ENCODE measurements around the gene UCK2. TPM values are rescaled to one million over a fixed set of nuclear protein-coding genes. Genes with fewer than 3 reads are reported as not detected.
"Not testable (repeated sequence)": the region's sequence is repeated elsewhere in the genome, so short reads cannot be mapped to it uniquely, and the experiment has no call there.

UCK2 gene
- 62.3 and 68.4 TPM in 2 replicates for total RNA-seq
- 74.7 and 84.7 TPM in 2 replicates for polyA plus RNA-seq
- 82.8 and 96.1 TPM in 2 replicates for polyA plus RNA-seq (2011; cell fraction: cytosol; rRNA removed)
- 63.9 and 73.7 TPM in 2 replicates for polyA plus RNA-seq (2011; cell fraction: nucleus; rRNA removed)
- 55.9 and 60.3 TPM in 2 replicates for polyA plus RNA-seq (2012)
- polyA minus RNA-seq, result 80.5 and 96.6 TPM in 2 replicates
- 100.0 TPM for polyA minus RNA-seq (2011; cell fraction: cytosol; rRNA and poly(A)+ RNA removed)
- polyA minus RNA-seq (2011; cell fraction: nucleus; rRNA and poly(A)+ RNA removed), result 40.4 and 53.0 TPM in 2 replicates
- Bru-seq, nascent RNA, result percentile 90 among the genes with signal in this experiment
- BruChase-seq, experiment 1, labeled RNA remaining after a 6-hour chase, result percentile 80 among the genes with signal in this experiment
- percentile 77 among the genes with signal in this experiment for BruChase-seq, experiment 2, labeled RNA remaining after a 2-hour chase
- long read RNA-seq, full-length matches to known transcripts, result 143 of 198 reads
- long read RNA-seq, partial matches to known transcripts, result 28 of 198 reads
- long read RNA-seq, other reads (novel, unspliced or antisense), result 27 of 198 reads

- Histone ChIP-seq H2AFZ (ENCODE audit: low read depth, low read length) (peak within 1 kb of the TSS; percentile 87), H3K27ac (ENCODE audit: insufficient read depth, low read depth, low read length) (peak within 1 kb of the TSS; percentile 95), H3K9me1 (replicated peaks; ENCODE audit: control insufficient read depth, extremely low read depth, insufficient read depth, low read length) (no peaks in the 10 kb centered on the region), H3K27me3 (ENCODE audit: control insufficient read depth in 2 of 2, insufficient read depth in 2 of 2, low read length in 2 of 2) (no peaks in the 10 kb centered on the region), H3K4me3 (replicated peaks in 1 of 3; ENCODE audit: insufficient read depth in 1 of 3, low read depth in 1 of 3, low read length in 3 of 3) (peak within 1 kb of the TSS; percentile 77 to 93 (median 86)), H3K9me3 (replicated peaks; ENCODE audit: control insufficient read depth, insufficient read depth, low read length) (no peaks in the 10 kb centered on the region), H3K9ac (replicated peaks; ENCODE audit: extremely low read depth, insufficient read depth, low read length) (peak within 1 kb of the TSS; percentile 97), H3K36me3 (ENCODE audit: control insufficient read depth in 2 of 2, extremely low read depth in 1 of 2, insufficient read depth in 2 of 2, low read length in 2 of 2) (no peaks in the 10 kb centered on the region), H3K79me2 (ENCODE audit: control insufficient read depth, insufficient read depth, low read length) (peaks cover 46% of the 10 kb centered on the region), H3K4me1 (ENCODE audit: control insufficient read depth, extremely low read depth, insufficient read depth, low read length) (peaks cover 13% of the 10 kb centered on the region), H4K20me1 (replicated peaks; ENCODE audit: control insufficient read depth, extremely low read depth, insufficient read depth, low read length) (no peaks in the 10 kb centered on the region), H3K4me2 (ENCODE audit: insufficient read depth, low read length) (peak within 1 kb of the TSS; percentile 97)
- ChIA-PET CTCF (interaction anchor here (0.6 to 2.3 kb wide), 8 partner anchors 9 to 88 kb away, joined by 3 to 12 read pairs (median 4); partner anchors contain the start of gene TMCO1), POLR2A (interaction anchor here (0.9 kb wide), 1 partner anchor 58 kb away, joined by 3 read pairs; the partner anchor contains the start of gene TMCO1)
- BruUV-seq (replicated peaks), result no TSS peak
- intact Hi-C loops (cut with micrococcal nuclease), result loop anchor here (1.0 to 5.0 kb wide), 10 partner anchors 57 to 1010 kb away; partner anchors contain the start of gene POGK
- TF ChIP-seq MAX (IDR thresholded peaks at IDR 0.05; ENCODE audit: insufficient read depth, insufficient read length) (no peak), POLR2A (IDR thresholded peaks at IDR 0.05; ENCODE audit: low read depth, low read length) (peak; percentile 49), JUN (IDR thresholded peaks at IDR 0.05; ENCODE audit: borderline replicate concordance, insufficient read depth, insufficient read length, low read depth) (no peak), EZH2 (IDR thresholded peaks at IDR 0.05; ENCODE audit: borderline replicate concordance, low read depth, low read length, severe bottlenecking) (no peak), GATA2 (IDR thresholded peaks at IDR 0.05; ENCODE audit: insufficient read depth, insufficient read length, low read depth, low read length) (no peak), CTCF (IDR thresholded peaks at IDR 0.05; ENCODE audit: extremely low read depth in 1 of 2, insufficient read depth in 1 of 2, low read depth in 1 of 2, low read length in 2 of 2) (peak in 1 of 2 donors; percentile 29), MYC (IDR thresholded peaks at IDR 0.05; ENCODE audit: low read depth, low read length) (no peak), FOS (IDR thresholded peaks at IDR 0.05; ENCODE audit: borderline replicate concordance, insufficient read depth, low read length) (no peak), POLR2AphosphoS5 (IDR thresholded peaks at IDR 0.05; ENCODE audit: insufficient read depth, low read depth, low read length) (peak; percentile 63)
- FAIRE-seq (peak; percentile 90), DNase-seq (ENCODE audit: low read depth, low spot score) (peak; percentile 81)
- dilution Hi-C loops (cut with MboI; ENCODE audit: extremely low pct_ligation_motif_present, low sequenced_read_pairs), result no loop called here
Measured at GRCh38 chr1:165827268-165828102, at the start of gene UCK2. Gene UCK2 (plus strand): TSS chr1:165827614. CDS start chr1:165827834, 220 bp downstream.

GRCh38 chr1:165778197-165778596 lies 49.2 kb upstream of the UCK2 start:
- CTCF ChIA-PET; H3K27ac ChIP-seq (ENCODE audit: insufficient read depth, low read depth, low read length); POLR2A ChIA-PET; H3K9me1 ChIP-seq (replicated peaks; ENCODE audit: control insufficient read depth, extremely low read depth, insufficient read depth, low read length); dilution Hi-C loops (cut with MboI; ENCODE audit: extremely low pct_ligation_motif_present, low sequenced_read_pairs); H4K20me1 ChIP-seq (replicated peaks; ENCODE audit: control insufficient read depth, extremely low read depth, insufficient read depth, low read length); H3K36me3 ChIP-seq (ENCODE audit: control insufficient read depth in 2 of 2, extremely low read depth in 1 of 2, insufficient read depth in 2 of 2, low read length in 2 of 2); BruUV-seq (replicated peaks); H3K4me2 ChIP-seq (ENCODE audit: insufficient read depth, low read length); intact Hi-C loops (cut with micrococcal nuclease); H3K4me3 ChIP-seq (replicated peaks in 1 of 3; ENCODE audit: insufficient read depth in 1 of 3, low read depth in 1 of 3, low read length in 3 of 3); H2AFZ ChIP-seq (ENCODE audit: low read depth, low read length); H3K27me3 ChIP-seq (ENCODE audit: control insufficient read depth in 2 of 2, insufficient read depth in 2 of 2, low read length in 2 of 2); H3K4me1 ChIP-seq (ENCODE audit: control insufficient read depth, extremely low read depth, insufficient read depth, low read length); H3K79me2 ChIP-seq (ENCODE audit: control insufficient read depth, insufficient read depth, low read length); H3K9me3 ChIP-seq (replicated peaks; ENCODE audit: control insufficient read depth, insufficient read depth, low read length); DNase-seq (ENCODE audit: low read depth, low spot score); FAIRE-seq; H3K9ac ChIP-seq (replicated peaks; ENCODE audit: extremely low read depth, insufficient read depth, low read length): not testable (repeated sequence)
